GM23338 (cell line): ENCODE data around the gene SP100. TPM values are rescaled to one million over a fixed set of nuclear protein-coding genes. Genes with fewer than 3 reads are reported as not detected.

Source experiments
- ATAC-seq: fragments of 200-7000 bp; cut with Tn5 transposase; 3 replicates; pipeline ENCODE4 v1.9.1; 2020
- DNase-seq: peaks from one replicate; pipeline ENCODE4 v3.0.0-alpha.2; 2015; ENCODE audit warnings: low spot score
- H2AFZ ChIP-seq: fragments of 200-600 bp; sonication (generic); 2 replicates; pipeline ENCODE4 v1.8.0; 2016; ENCODE audit warnings: antibody characterized with exemption, mild to moderate bottlenecking, moderate library complexity
- H3F3A ChIP-seq: fragments of 200-600 bp; sonication (generic); replicated peaks from 2 replicates; pipeline ENCODE4 v1.8.0; 2017; ENCODE audit warnings: antibody characterized with exemption, mixed run types, low read depth
- H3K27ac ChIP-seq: fragments of 200-600 bp; sonication (generic); 2 replicates; pipeline ENCODE4 v1.6.1; 2016; ENCODE audit warnings: low read depth
- H3K27me3 ChIP-seq: fragments of 200-600 bp; sonication (generic); 2 replicates; pipeline ENCODE4 v1.8.0; 2016; ENCODE audit warnings: mild to moderate bottlenecking, mixed run types, moderate library complexity; ENCODE audit not compliant: insufficient read depth
- H3K36me3 ChIP-seq: fragments of 200-600 bp; sonication (generic); 2 replicates; pipeline ENCODE4 v1.8.0; 2016; ENCODE audit warnings: mild to moderate bottlenecking; ENCODE audit not compliant: insufficient read depth
- H3K4me1 ChIP-seq: fragments of 200-600 bp; sonication (generic); 2 replicates; pipeline ENCODE4 v1.8.0; 2016; ENCODE audit warnings: mild to moderate bottlenecking, moderate library complexity; ENCODE audit not compliant: insufficient read depth
- H3K4me2 ChIP-seq: fragments of 200-600 bp; sonication (generic); 2 replicates; pipeline ENCODE4 v1.7.1; 2017; ENCODE audit warnings: mixed run types
- H3K4me3 ChIP-seq: fragments of 200-600 bp; sonication (generic); 2 replicates; pipeline ENCODE4 v1.6.1; 2016; ENCODE audit warnings: mixed run types
- H3K79me2 ChIP-seq: fragments of 200-600 bp; sonication (generic); replicated peaks from 2 replicates; pipeline ENCODE4 v1.8.0; 2017; ENCODE audit warnings: mild to moderate bottlenecking; ENCODE audit not compliant: insufficient read depth
- H3K9me2 ChIP-seq: fragments of 200-600 bp; sonication (generic); 2 replicates; pipeline ENCODE4 v1.8.0; 2017; ENCODE audit not compliant: insufficient read depth
- H4K20me1 ChIP-seq: fragments of 200-600 bp; sonication (generic); replicated peaks from 2 replicates; pipeline ENCODE4 v1.8.0; 2017; ENCODE audit warnings: mild to moderate bottlenecking; ENCODE audit not compliant: insufficient read depth
- H3K27ac Mint-ChIP-seq: 2 replicates; pipeline ENCODE4 v1.8.0; 2020; ENCODE audit warnings: inconsistent platforms, mild to moderate bottlenecking, moderate library complexity, mixed read lengths
- H3K27me3 Mint-ChIP-seq: 3 replicates; pipeline ENCODE4 v1.8.0; 2022; ENCODE audit warnings: low read depth, mild to moderate bottlenecking, moderate library complexity, mixed read lengths, inconsistent platforms; ENCODE audit not compliant: insufficient read depth, poor library complexity
- H3K36me3 Mint-ChIP-seq: 3 replicates; pipeline ENCODE4 v1.8.0; 2021; ENCODE audit warnings: low read depth, mild to moderate bottlenecking, inconsistent platforms, moderate library complexity, mixed read lengths
- H3K4me1 Mint-ChIP-seq: 3 replicates; pipeline ENCODE4 v1.8.0; 2020; ENCODE audit warnings: mild to moderate bottlenecking, inconsistent platforms, mixed read lengths
- H3K4me3 Mint-ChIP-seq: 3 replicates; pipeline ENCODE4 v1.8.0; 2021; ENCODE audit warnings: moderate library complexity, mild to moderate bottlenecking, inconsistent platforms, mixed read lengths
- H3K9me3 Mint-ChIP-seq: 3 replicates; pipeline ENCODE4 v1.8.0; 2020; ENCODE audit warnings: moderate library complexity, mild to moderate bottlenecking, inconsistent platforms, mixed read lengths
- CREB1 ChIP-seq: fragments of 250-450 bp; sonication (Bioruptor Pico); IDR thresholded peaks from 2 replicates; pipeline ENCODE4 v1.5.0; 2020; ENCODE audit warnings: low read depth, mild to moderate bottlenecking, moderate library complexity
- EZH2 ChIP-seq: fragments of 200-600 bp; sonication (generic); IDR thresholded peaks from one replicate; pipeline ENCODE4 v1.8.0; 2017; ENCODE audit warnings: antibody characterized with exemption, mild to moderate bottlenecking, low read depth; ENCODE audit not compliant: unreplicated experiment
- EZH2phosphoT487 ChIP-seq: fragments of 200-600 bp; sonication (generic); IDR thresholded peaks from one replicate; pipeline ENCODE4 v1.8.1; 2018; ENCODE audit warnings: antibody characterized with exemption; ENCODE audit not compliant: unreplicated experiment
- JUNB ChIP-seq: IDR thresholded peaks from one replicate; pipeline ENCODE4 v1.6.1; 2016; ENCODE audit warnings: antibody characterized with exemption; ENCODE audit not compliant: unreplicated experiment
- NANOG ChIP-seq: IDR thresholded peaks from 2 replicates; pipeline ENCODE4 v1.6.1; 2016; ENCODE audit warnings: antibody characterized with exemption, borderline replicate concordance
- POLR2AphosphoS5 ChIP-seq: IDR thresholded peaks from 2 replicates; pipeline ENCODE4 v1.6.1; 2016; ENCODE audit warnings: antibody characterized with exemption, low read depth
- STAT1 ChIP-seq: IDR thresholded peaks from one replicate; pipeline ENCODE4 v1.6.1; 2016; ENCODE audit warnings: antibody characterized with exemption; ENCODE audit not compliant: unreplicated experiment
- ZNF114 ChIP-seq: fragments of 250-450 bp; sonication (Bioruptor Pico); IDR thresholded peaks from 2 replicates; pipeline ENCODE4 v1.5.0; 2020; ENCODE audit warnings: mild to moderate bottlenecking, moderate library complexity
- ZNF331 ChIP-seq: fragments of 250-450 bp; sonication (Bioruptor Pico); IDR thresholded peaks from 2 replicates; pipeline ENCODE4 v1.5.0; 2020; ENCODE audit warnings: low read depth, mild to moderate bottlenecking, moderate library complexity
- polyA plus RNA-seq: library from polyadenylated mRNA; unstranded; fragments of >200 nt; fragmentation: Nextera tagmentation; extraction: Ambion mirVana; gene quantifications from 2 replicates; pipeline ENCODE4 v1.2.1, GENCODE V29; 2016
- total RNA-seq: library from RNA; depleted of rRNA; stranded (reverse); fragments of >200 nt; shearing (Covaris generic); gene quantifications from 2 replicates; pipeline ENCODE4 v1.2.3, GENCODE V29; 2014
- TF ChIP-seq, protein P1 (sequence below): fragments of 250-450 bp; sonication (Bioruptor Pico); IDR thresholded peaks from 2 replicates; pipeline ENCODE4 v1.5.0; 2020; ENCODE audit warnings: mild to moderate bottlenecking, moderate library complexity
- TF ChIP-seq, protein P2 (sequence below), 2 experiments: fragments of 200-600 bp in 1 of 2; sonication (generic) in 1 of 2; conservative IDR thresholded peaks; 2 replicates each; pipeline versions ENCODE4 v1.5.1 to v1.6.1; 2016 to 2017; ENCODE audit warnings: antibody characterized with exemption in 2 of 2, low read depth in 2 of 2, mild to moderate bottlenecking in 2 of 2, moderate library complexity in 1 of 2
- TF ChIP-seq, protein P3 (sequence below): IDR thresholded peaks from 2 replicates; pipeline ENCODE4 v1.6.1; 2016; ENCODE audit warnings: antibody characterized with exemption
- TF ChIP-seq, protein P4 (sequence below): IDR thresholded peaks from one replicate; pipeline ENCODE4 v1.6.1; 2018; ENCODE audit warnings: antibody characterized with exemption; ENCODE audit not compliant: unreplicated experiment

The SP100 gene
- total and polyA plus RNA-seq, 2 experiments from 2014 or later = 0.44 to 0.73 TPM

DNA sequence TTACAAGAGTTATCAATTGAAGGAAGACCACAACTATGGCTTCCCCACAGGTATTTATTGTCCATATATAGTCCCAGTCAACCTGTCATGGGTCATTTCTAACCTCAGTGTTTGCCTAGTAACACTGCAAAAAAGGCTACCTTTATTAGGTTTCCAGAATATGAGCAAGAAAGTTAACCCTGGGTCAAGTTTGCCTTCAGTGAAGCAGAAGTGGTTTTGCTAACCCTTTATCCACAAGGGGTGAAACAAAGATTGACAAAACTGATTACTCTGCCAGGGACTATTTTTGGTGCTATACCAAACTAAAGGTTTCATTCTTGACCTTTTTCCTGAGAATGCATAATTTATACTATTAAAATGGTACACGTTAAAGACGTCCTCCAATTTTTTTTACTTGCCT, 28.8 kb downstream of the SP100 start:
- DNase-seq (no peak), ATAC-seq (no peak)
- no peak overlapping the region for H3K27ac Mint-ChIP-seq
- H3K36me3 Mint-ChIP-seq = no peaks in the 10 kb centered on the region
- Histone ChIP-seq H3K9me2 (peaks cover 15% of the 10 kb centered on the region; the same call in 1 of the 2 replicates), H2AFZ (no peak overlapping the region), H3F3A (no peaks in the 10 kb centered on the region), H3K36me3 (no peaks in the 10 kb centered on the region), H3K4me3 (no peak overlapping the region), H3K79me2 (no peaks in the 10 kb centered on the region), H3K27me3 (no peaks in the 10 kb centered on the region), H3K4me1 (no peaks in the 10 kb centered on the region; the same call in 1 of the 2 replicates), H3K27ac (no peak overlapping the region), H4K20me1 (no peaks in the 10 kb centered on the region), H3K4me2 (no peak overlapping the region)
- H3K27me3 Mint-ChIP-seq = no peaks in the 10 kb centered on the region
- H3K9me3 Mint-ChIP-seq = peaks cover 3% of the 10 kb centered on the region; the same call in 1 of the 3 replicates
- H3K4me3 Mint-ChIP-seq = no peak overlapping the region
- peaks cover 8% of the 10 kb centered on the region for H3K4me1 Mint-ChIP-seq
- no peak for TF ChIP-seq ZNF331 (CRISPR knock-in tag)
- no peak for TF ChIP-seq POLR2AphosphoS5
- TF ChIP-seq JUNB = no peak
- TF ChIP-seq, protein P1, sequence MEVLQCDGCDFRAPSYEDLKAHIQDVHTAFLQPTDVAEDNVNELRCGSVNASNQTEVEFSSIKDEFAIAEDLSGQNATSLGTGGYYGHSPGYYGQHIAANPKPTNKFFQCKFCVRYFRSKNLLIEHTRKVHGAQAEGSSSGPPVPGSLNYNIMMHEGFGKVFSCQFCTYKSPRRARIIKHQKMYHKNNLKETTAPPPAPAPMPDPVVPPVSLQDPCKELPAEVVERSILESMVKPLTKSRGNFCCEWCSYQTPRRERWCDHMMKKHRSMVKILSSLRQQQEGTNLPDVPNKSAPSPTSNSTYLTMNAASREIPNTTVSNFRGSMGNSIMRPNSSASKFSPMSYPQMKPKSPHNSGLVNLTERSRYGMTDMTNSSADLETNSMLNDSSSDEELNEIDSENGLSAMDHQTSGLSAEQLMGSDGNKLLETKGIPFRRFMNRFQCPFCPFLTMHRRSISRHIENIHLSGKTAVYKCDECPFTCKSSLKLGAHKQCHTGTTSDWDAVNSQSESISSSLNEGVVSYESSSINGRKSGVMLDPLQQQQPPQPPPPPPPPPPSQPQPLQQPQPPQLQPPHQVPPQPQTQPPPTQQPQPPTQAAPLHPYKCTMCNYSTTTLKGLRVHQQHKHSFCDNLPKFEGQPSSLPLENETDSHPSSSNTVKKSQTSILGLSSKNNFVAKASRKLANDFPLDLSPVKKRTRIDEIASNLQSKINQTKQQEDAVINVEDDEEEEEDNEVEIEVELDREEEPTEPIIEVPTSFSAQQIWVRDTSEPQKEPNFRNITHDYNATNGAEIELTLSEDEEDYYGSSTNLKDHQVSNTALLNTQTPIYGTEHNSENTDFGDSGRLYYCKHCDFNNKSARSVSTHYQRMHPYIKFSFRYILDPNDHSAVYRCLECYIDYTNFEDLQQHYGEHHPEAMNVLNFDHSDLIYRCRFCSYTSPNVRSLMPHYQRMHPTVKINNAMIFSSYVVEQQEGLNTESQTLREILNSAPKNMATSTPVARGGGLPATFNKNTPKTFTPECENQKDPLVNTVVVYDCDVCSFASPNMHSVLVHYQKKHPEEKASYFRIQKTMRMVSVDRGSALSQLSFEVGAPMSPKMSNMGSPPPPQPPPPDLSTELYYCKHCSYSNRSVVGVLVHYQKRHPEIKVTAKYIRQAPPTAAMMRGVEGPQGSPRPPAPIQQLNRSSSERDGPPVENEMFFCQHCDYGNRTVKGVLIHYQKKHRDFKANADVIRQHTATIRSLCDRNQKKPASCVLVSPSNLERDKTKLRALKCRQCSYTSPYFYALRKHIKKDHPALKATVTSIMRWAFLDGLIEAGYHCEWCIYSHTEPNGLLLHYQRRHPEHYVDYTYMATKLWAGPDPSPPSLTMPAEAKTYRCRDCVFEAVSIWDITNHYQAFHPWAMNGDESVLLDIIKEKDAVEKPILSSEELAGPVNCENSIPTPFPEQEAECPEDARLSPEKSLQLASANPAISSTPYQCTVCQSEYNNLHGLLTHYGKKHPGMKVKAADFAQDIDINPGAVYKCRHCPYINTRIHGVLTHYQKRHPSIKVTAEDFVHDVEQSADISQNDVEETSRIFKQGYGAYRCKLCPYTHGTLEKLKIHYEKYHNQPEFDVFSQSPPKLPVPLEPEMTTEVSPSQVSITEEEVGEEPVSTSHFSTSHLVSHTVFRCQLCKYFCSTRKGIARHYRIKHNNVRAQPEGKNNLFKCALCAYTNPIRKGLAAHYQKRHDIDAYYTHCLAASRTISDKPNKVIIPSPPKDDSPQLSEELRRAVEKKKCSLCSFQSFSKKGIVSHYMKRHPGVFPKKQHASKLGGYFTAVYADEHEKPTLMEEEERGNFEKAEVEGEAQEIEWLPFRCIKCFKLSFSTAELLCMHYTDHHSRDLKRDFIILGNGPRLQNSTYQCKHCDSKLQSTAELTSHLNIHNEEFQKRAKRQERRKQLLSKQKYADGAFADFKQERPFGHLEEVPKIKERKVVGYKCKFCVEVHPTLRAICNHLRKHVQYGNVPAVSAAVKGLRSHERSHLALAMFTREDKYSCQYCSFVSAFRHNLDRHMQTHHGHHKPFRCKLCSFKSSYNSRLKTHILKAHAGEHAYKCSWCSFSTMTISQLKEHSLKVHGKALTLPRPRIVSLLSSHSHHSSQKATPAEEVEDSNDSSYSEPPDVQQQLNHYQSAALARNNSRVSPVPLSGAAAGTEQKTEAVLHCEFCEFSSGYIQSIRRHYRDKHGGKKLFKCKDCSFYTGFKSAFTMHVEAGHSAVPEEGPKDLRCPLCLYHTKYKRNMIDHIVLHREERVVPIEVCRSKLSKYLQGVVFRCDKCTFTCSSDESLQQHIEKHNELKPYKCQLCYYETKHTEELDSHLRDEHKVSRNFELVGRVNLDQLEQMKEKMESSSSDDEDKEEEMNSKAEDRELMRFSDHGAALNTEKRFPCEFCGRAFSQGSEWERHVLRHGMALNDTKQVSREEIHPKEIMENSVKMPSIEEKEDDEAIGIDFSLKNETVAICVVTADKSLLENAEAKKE (CRISPR knock-in tag) = no peak
- TF ChIP-seq EZH2phosphoT487 = no peak
- no peak for TF ChIP-seq CREB1 (CRISPR knock-in tag)
- TF ChIP-seq ZNF114 (CRISPR knock-in tag) = no peak
- TF ChIP-seq, protein P2, sequence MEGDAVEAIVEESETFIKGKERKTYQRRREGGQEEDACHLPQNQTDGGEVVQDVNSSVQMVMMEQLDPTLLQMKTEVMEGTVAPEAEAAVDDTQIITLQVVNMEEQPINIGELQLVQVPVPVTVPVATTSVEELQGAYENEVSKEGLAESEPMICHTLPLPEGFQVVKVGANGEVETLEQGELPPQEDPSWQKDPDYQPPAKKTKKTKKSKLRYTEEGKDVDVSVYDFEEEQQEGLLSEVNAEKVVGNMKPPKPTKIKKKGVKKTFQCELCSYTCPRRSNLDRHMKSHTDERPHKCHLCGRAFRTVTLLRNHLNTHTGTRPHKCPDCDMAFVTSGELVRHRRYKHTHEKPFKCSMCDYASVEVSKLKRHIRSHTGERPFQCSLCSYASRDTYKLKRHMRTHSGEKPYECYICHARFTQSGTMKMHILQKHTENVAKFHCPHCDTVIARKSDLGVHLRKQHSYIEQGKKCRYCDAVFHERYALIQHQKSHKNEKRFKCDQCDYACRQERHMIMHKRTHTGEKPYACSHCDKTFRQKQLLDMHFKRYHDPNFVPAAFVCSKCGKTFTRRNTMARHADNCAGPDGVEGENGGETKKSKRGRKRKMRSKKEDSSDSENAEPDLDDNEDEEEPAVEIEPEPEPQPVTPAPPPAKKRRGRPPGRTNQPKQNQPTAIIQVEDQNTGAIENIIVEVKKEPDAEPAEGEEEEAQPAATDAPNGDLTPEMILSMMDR (conservative IDR thresholded peaks at IDR 0.05; ENCODE audit: low read depth in 2 of 2) = no peak
- TF ChIP-seq, protein P3, sequence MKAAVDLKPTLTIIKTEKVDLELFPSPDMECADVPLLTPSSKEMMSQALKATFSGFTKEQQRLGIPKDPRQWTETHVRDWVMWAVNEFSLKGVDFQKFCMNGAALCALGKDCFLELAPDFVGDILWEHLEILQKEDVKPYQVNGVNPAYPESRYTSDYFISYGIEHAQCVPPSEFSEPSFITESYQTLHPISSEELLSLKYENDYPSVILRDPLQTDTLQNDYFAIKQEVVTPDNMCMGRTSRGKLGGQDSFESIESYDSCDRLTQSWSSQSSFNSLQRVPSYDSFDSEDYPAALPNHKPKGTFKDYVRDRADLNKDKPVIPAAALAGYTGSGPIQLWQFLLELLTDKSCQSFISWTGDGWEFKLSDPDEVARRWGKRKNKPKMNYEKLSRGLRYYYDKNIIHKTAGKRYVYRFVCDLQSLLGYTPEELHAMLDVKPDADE = no peak
- TF ChIP-seq, protein P4, sequence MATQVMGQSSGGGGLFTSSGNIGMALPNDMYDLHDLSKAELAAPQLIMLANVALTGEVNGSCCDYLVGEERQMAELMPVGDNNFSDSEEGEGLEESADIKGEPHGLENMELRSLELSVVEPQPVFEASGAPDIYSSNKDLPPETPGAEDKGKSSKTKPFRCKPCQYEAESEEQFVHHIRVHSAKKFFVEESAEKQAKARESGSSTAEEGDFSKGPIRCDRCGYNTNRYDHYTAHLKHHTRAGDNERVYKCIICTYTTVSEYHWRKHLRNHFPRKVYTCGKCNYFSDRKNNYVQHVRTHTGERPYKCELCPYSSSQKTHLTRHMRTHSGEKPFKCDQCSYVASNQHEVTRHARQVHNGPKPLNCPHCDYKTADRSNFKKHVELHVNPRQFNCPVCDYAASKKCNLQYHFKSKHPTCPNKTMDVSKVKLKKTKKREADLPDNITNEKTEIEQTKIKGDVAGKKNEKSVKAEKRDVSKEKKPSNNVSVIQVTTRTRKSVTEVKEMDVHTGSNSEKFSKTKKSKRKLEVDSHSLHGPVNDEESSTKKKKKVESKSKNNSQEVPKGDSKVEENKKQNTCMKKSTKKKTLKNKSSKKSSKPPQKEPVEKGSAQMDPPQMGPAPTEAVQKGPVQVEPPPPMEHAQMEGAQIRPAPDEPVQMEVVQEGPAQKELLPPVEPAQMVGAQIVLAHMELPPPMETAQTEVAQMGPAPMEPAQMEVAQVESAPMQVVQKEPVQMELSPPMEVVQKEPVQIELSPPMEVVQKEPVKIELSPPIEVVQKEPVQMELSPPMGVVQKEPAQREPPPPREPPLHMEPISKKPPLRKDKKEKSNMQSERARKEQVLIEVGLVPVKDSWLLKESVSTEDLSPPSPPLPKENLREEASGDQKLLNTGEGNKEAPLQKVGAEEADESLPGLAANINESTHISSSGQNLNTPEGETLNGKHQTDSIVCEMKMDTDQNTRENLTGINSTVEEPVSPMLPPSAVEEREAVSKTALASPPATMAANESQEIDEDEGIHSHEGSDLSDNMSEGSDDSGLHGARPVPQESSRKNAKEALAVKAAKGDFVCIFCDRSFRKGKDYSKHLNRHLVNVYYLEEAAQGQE = no peak
- TF ChIP-seq NANOG = no peak
- TF ChIP-seq EZH2 = no peak
- no peak for TF ChIP-seq STAT1
